ENCODE results near the gene OR5D13.

Gene OR5D13

DNA sequence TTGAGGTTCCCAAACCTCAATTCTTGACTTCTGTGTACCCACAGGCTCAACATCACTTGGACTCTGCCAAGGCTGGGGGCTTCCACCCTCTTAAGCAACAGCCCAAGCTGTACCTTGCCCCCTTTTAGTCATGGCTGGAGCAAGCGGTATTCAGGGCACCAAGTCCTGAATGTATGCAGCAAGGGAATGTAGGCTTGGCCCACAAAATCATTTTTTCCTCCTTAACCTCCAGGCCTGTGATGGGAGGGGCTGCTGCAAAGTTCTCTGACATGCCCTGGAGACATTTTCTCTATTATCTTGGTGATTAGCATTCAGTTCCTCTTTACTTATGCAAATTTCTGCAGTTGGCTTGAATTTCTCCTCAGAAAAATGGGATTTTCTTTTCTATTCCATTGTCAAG, 33.0 kb downstream of the OR5D13 start:
- TF ChIP-seq, protein P1, sequence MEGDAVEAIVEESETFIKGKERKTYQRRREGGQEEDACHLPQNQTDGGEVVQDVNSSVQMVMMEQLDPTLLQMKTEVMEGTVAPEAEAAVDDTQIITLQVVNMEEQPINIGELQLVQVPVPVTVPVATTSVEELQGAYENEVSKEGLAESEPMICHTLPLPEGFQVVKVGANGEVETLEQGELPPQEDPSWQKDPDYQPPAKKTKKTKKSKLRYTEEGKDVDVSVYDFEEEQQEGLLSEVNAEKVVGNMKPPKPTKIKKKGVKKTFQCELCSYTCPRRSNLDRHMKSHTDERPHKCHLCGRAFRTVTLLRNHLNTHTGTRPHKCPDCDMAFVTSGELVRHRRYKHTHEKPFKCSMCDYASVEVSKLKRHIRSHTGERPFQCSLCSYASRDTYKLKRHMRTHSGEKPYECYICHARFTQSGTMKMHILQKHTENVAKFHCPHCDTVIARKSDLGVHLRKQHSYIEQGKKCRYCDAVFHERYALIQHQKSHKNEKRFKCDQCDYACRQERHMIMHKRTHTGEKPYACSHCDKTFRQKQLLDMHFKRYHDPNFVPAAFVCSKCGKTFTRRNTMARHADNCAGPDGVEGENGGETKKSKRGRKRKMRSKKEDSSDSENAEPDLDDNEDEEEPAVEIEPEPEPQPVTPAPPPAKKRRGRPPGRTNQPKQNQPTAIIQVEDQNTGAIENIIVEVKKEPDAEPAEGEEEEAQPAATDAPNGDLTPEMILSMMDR (IDR thresholded peaks at IDR 0.05; ENCODE audit: borderline replicate concordance, control extremely low read depth, extremely low read depth, insufficient read depth, missing control alignments): no peak
- in situ Hi-C loops (cut with MboI; ENCODE audit: low sequenced_read_pairs, unreplicated experiment): no loop called here
- DNase-seq (ENCODE audit: low spot score): no peak

DNA sequence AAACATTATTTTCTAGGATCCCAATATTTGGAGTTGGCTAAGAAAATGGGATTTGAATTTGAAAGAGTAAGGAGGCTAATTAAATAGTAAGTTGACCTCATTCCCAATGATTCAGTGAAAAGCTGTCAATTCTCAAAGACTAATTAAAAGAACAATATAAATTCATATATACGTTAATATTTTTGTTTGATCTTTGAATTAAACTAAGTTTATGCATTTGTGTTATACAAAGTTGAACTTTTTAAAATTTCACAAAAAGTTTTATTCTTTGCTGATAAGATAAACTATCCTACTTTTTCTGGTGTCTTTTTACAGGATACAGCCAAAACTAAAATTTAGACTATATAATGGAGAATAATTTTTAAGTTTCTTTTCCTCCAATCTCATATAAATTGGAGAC, 37.8 kb downstream of the OR5D13 start, which contains the start of gene OR5L1:
TSS of gene OR5L1 (plus strand) at position 301 of the 400 bp plus-strand sequence. CDS start 100 bp downstream, outside the sequence.
- TF ChIP-seq, protein P1 (IDR thresholded peaks at IDR 0.05; ENCODE audit: borderline replicate concordance, control extremely low read depth, extremely low read depth, insufficient read depth, missing control alignments): no peak
- in situ Hi-C loops (cut with MboI; ENCODE audit: low sequenced_read_pairs, unreplicated experiment): no loop called here
- DNase-seq (ENCODE audit: low spot score): no peak

DNA sequence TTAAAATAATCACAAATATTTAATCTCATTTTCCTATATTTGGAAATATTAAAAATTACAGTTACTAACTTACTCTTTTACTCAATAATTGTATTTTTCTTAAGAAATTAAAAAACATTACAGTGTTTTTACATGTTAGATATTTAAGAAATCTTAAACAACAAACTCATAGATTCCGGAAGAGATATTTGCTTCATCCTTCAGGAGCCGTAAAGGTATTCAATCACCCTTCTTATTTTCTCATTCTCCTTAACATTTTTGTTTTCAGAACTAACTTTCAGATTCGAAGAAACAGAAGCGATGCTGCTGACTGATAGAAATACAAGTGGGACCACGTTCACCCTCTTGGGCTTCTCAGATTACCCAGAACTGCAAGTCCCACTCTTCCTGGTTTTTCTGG, 46.1 kb downstream of the OR5D13 start, which contains the start of gene OR5D18:
TSS of gene OR5D18 (plus strand) at position 301 of the 400 bp plus-strand sequence. CDS start at position 301, 0 bp downstream.
- no peak for DNase-seq (ENCODE audit: low spot score)
- TF ChIP-seq, protein P1 (IDR thresholded peaks at IDR 0.05; ENCODE audit: borderline replicate concordance, control extremely low read depth, extremely low read depth, insufficient read depth, missing control alignments): no peak
- in situ Hi-C loops (cut with MboI; ENCODE audit: low sequenced_read_pairs, unreplicated experiment): no loop called here

Measured in GM13976 (cell line).